Activated T-cell treated with anti-CD3 and anti-CD28 coated beads, Interleukin-2, amount 50 U/mL, for 72 hours (primary cell): ENCODE measurements around the gene NRG3. TPM values are rescaled to one million over a fixed set of nuclear protein-coding genes. Genes with fewer than 3 reads are reported as not detected.

Experiments used
- ATAC-seq, 2 donors: fragments of 150-1000 bp; cut with Tn5 transposase; replicated peaks in 1 of 2; 2 replicates each; pipeline ENCODE4 v1.10.0; 2021; ENCODE audit warnings: moderate library complexity in 2 of 2, mild to moderate bottlenecking in 1 of 2
- DNase-seq, 2 donors: peaks; one replicate each; pipeline ENCODE4 v3.0.0; 2021 to 2022; ENCODE audit warnings: mixed read lengths in 1 of 2
- H3K27ac Mint-ChIP-seq: one replicate; pipeline ENCODE4 v1.8.0; 2022; ENCODE audit warnings: mild to moderate bottlenecking, moderate library complexity, mixed read lengths
- H3K27me3 Mint-ChIP-seq: one replicate; pipeline ENCODE4 v1.8.0; 2022; ENCODE audit warnings: low read depth, mixed read lengths
- H3K36me3 Mint-ChIP-seq, 2 donors: one replicate each; pipeline ENCODE4 v1.8.0; 2022; ENCODE audit warnings: mixed read lengths in 2 of 2, mild to moderate bottlenecking in 1 of 2; ENCODE audit not compliant: insufficient read depth in 2 of 2
- H3K4me1 Mint-ChIP-seq: one replicate; pipeline ENCODE4 v1.8.0; 2022; ENCODE audit warnings: low read depth, mixed read lengths
- H3K4me3 Mint-ChIP-seq, 2 donors: one replicate each; pipeline ENCODE4 v1.8.0; 2022; ENCODE audit warnings: mild to moderate bottlenecking in 2 of 2, mixed read lengths in 2 of 2, moderate library complexity in 2 of 2
- H3K9me3 Mint-ChIP-seq, 2 donors: one replicate each; pipeline ENCODE4 v1.8.0; 2022; ENCODE audit warnings: mixed read lengths in 2 of 2
- total RNA-seq, 2 donors: library from RNA; stranded (reverse); gene quantifications; one replicate each; pipeline ENCODE4 v1.2.3, GENCODE V29; 2022

Gene NRG3
- total RNA-seq, 2 donors from 2014 or later: not detected

- Mint-ChIP-seq H3K27me3 (no peaks in the 10 kb centered on the region), H3K9me3 (peaks cover 6 to 7% of the 10 kb centered on the region in 2 donors), H3K4me1 (no peaks in the 10 kb centered on the region), H3K27ac (no peak overlapping the region), H3K36me3 (peaks cover 0 to 1% of the 10 kb centered on the region in 2 donors), H3K4me3 (no peak overlapping the region)
- ATAC-seq (no peak), DNase-seq (no peak)
Measured at GRCh38 chr10:82377608-82378007, 502.6 kb downstream of the NRG3 start.

DNA sequence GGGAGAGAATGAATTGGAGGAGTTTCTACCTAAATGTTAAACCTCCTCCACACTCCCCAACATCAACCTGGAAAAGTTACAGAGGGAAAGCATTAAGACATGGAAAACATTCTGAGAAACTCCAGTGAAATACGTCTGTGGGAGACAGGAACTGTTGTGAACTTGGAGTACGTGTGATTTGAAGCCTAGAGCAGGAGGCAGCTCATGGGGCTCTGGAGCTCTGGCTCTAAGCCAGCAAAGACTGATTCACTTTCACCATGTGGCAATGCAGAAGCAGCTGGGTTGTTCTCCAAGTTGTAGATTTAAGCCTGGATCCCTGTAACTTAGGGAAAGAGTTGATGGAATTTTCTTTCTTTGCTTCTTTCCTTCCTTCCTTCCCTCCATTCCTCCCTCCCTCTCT lies 503.2 kb downstream of the NRG3 start:
- Mint-ChIP-seq H3K27ac (no peak overlapping the region), H3K4me1 (no peaks in the 10 kb centered on the region), H3K36me3 (peaks cover 0 to 1% of the 10 kb centered on the region in 2 donors), H3K27me3 (no peaks in the 10 kb centered on the region), H3K9me3 (peaks cover 6 to 7% of the 10 kb centered on the region in 2 donors), H3K4me3 (no peak overlapping the region)
- ATAC-seq (no peak), DNase-seq (no peak)

- no peak overlapping the region for H3K27ac Mint-ChIP-seq
- H3K4me3 Mint-ChIP-seq: no peak overlapping the region
- ATAC-seq: no peak
- H3K9me3 Mint-ChIP-seq: peaks cover 0 to 3% of the 10 kb centered on the region in 2 donors
- H3K4me1 Mint-ChIP-seq: no peaks in the 10 kb centered on the region
- DNase-seq: no peak
- no peaks in the 10 kb centered on the region for H3K27me3 Mint-ChIP-seq
- H3K36me3 Mint-ChIP-seq: peaks cover 0 to 3% of the 10 kb centered on the region in 2 donors
Measured at GRCh38 chr10:82383350-82383749, 508.4 kb downstream of the NRG3 start.

GRCh38 chr10:82390866-82391658 lies 516.1 kb downstream of the NRG3 start:
- ATAC-seq (no peak), DNase-seq (no peak)
- Mint-ChIP-seq H3K27ac (no peak overlapping the region), H3K4me1 (no peaks in the 10 kb centered on the region), H3K4me3 (no peak overlapping the region), H3K9me3 (peaks cover 2 to 4% of the 10 kb centered on the region in 2 donors), H3K36me3 (peaks cover 0 to 2% of the 10 kb centered on the region in 2 donors), H3K27me3 (no peaks in the 10 kb centered on the region)

DNA sequence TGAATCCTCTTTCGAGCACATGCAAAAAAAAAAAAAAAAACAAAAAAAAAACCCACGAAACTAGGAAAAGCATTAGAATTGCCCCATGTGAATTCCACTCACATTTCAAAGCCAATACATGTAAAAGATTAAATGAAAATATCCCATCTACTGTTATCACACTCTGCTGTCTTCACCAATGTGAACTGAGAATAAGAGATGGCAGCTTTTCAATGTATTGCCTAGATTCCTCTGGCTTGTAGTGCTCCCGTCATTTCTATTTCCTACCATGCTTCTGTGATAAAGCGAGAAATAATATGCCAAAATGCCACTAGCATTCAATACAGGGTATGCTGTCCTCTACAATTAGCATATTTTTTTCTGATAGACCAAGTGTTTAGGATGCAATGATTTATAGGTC lies 517.0 kb downstream of the NRG3 start:
- no peak for ATAC-seq
- no peak for DNase-seq
- H3K36me3 Mint-ChIP-seq: peaks cover 0 to 2% of the 10 kb centered on the region in 2 donors
- H3K27me3 Mint-ChIP-seq: no peaks in the 10 kb centered on the region
- no peaks in the 10 kb centered on the region for H3K4me1 Mint-ChIP-seq
- H3K27ac Mint-ChIP-seq: no peak overlapping the region
- no peak overlapping the region for H3K4me3 Mint-ChIP-seq
- peaks cover 4 to 6% of the 10 kb centered on the region in 2 donors for H3K9me3 Mint-ChIP-seq

GRCh38 chr10:82392533-82392932 lies 517.5 kb downstream of the NRG3 start:
- Mint-ChIP-seq H3K27me3 (no peaks in the 10 kb centered on the region), H3K4me3 (no peak overlapping the region), H3K4me1 (no peaks in the 10 kb centered on the region), H3K36me3 (no peaks in the 10 kb centered on the region), H3K9me3 (peaks cover 4 to 6% of the 10 kb centered on the region in 2 donors), H3K27ac (no peak overlapping the region)
- no peak for DNase-seq
- ATAC-seq: no peak

DNA sequence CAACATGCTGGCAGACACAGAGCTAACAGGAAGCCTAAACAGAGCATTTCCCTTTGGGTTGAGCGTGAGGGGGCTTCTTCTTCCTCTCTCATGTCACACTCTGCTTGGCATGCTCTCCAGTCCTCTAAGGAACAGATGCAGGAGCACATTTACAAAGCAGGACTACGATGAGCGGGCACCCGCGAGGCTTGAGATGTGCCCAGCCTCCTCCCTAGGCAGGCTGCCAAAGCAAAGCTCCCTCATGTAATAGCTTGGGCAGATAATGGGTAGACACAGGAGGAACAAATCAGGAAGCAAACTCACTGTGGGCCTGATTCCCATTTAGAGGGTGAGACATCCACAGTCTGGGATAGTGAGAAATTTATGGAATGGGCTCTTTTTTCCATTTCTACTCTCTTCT lies 519.1 kb downstream of the NRG3 start:
- no peaks in the 10 kb centered on the region for H3K4me1 Mint-ChIP-seq
- no peak overlapping the region for H3K4me3 Mint-ChIP-seq
- ATAC-seq: no peak
- H3K9me3 Mint-ChIP-seq: peaks cover 6 to 7% of the 10 kb centered on the region in 2 donors
- no peaks in the 10 kb centered on the region for H3K36me3 Mint-ChIP-seq
- no peak overlapping the region for H3K27ac Mint-ChIP-seq
- no peak for DNase-seq
- no peaks in the 10 kb centered on the region for H3K27me3 Mint-ChIP-seq

DNA sequence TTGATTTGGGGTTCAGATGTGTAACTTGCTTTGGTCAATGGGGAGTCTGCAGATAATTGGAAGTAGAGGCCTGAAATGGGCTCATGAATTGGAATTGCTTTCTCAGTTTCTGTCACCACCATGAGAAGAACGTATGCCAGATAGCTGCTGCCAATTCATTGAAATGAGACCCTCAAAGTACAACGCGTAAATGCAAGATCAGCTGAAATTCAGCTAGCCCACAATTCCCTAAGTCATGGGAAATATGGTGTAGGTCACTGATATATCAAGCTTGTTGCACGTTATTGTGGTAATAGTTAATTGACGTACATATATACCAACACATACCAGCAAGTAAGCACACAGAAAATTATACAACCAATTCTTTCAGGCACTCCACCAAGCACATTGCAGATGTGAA lies 520.0 kb downstream of the NRG3 start:
- no peaks in the 10 kb centered on the region for H3K4me1 Mint-ChIP-seq
- peaks cover 6 to 7% of the 10 kb centered on the region in 2 donors for H3K9me3 Mint-ChIP-seq
- no peak overlapping the region for H3K27ac Mint-ChIP-seq
- no peak for DNase-seq
- ATAC-seq: no peak
- no peak overlapping the region for H3K4me3 Mint-ChIP-seq
- H3K27me3 Mint-ChIP-seq: no peaks in the 10 kb centered on the region
- H3K36me3 Mint-ChIP-seq: no peaks in the 10 kb centered on the region

DNA sequence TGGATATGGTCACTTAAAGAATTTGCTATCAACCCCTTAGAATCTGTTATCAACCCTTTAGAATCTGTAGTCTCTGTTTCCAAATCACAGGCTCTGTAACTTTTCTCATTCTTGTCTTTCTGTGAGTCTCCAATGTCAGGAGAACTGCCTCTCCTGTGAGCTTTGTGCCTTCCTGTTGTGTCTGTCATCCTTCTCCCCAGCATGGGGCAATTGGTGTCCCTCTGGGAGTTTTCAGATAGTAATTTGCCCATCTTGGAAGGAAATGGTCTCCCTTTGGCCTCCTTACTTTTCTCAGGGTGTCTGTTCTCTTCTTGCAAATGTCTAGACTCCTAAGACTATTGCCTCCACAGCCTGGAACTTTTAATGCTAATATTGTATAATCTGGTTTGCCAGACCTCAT lies 521.9 kb downstream of the NRG3 start:
- H3K4me3 Mint-ChIP-seq: no peak overlapping the region
- H3K27ac Mint-ChIP-seq: no peak overlapping the region
- H3K9me3 Mint-ChIP-seq: peaks cover 6 to 7% of the 10 kb centered on the region in 2 donors
- H3K27me3 Mint-ChIP-seq: no peaks in the 10 kb centered on the region
- H3K4me1 Mint-ChIP-seq: no peaks in the 10 kb centered on the region
- ATAC-seq: no peak
- no peak for DNase-seq
- H3K36me3 Mint-ChIP-seq: no peaks in the 10 kb centered on the region

- Mint-ChIP-seq H3K27ac (no peak overlapping the region), H3K4me1 (no peaks in the 10 kb centered on the region), H3K4me3 (no peak overlapping the region), H3K27me3 (no peaks in the 10 kb centered on the region), H3K9me3 (peaks cover 6 to 7% of the 10 kb centered on the region in 2 donors), H3K36me3 (no peaks in the 10 kb centered on the region)
- no peak for DNase-seq
- ATAC-seq: no peak
Measured at GRCh38 chr10:82397854-82398253, 522.9 kb downstream of the NRG3 start.

DNA sequence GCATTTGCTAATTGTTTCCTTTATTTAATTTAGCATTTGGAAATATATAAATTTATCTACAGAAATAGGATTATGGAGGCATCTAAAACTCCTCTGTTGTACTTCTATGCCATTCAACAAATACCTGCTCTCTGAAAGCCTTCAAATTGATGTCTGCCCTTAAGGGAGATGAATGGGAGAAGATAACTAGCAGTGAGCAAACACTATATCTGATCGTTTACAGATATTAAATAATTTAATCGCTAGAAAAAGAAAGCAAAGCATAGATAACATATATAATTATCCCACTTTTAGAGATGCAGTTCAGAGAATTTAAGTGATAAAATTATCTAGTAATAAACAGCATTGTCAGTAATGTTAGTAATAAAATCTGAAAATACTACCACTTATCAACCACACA lies 524.9 kb downstream of the NRG3 start:
- ATAC-seq: no peak
- H3K27me3 Mint-ChIP-seq: no peaks in the 10 kb centered on the region
- no peak overlapping the region for H3K4me3 Mint-ChIP-seq
- H3K9me3 Mint-ChIP-seq: peaks cover 5 to 6% of the 10 kb centered on the region in 2 donors
- no peaks in the 10 kb centered on the region for H3K36me3 Mint-ChIP-seq
- H3K27ac Mint-ChIP-seq: no peak overlapping the region
- no peak for DNase-seq
- H3K4me1 Mint-ChIP-seq: no peaks in the 10 kb centered on the region

DNA sequence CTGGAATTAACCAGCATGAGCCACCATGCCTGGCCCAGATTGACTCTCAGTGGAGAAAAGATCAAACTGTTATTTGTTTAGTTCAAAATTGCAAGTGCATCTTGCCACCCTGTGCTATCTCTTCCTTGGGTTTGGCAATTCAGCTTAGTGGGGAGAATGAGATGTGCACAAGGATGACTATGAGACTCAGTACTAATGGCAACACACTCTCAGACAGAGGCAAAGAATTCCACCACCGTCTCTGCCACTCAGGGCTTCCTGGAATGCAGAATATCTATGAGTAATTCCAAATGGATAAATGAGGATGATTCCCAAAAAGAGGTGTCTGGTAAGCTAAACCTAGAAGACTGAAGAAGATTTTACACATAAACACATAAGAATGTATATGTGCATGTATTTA lies 525.8 kb downstream of the NRG3 start:
- DNase-seq: no peak
- no peak overlapping the region for H3K27ac Mint-ChIP-seq

GRCh38 chr10:82402906-82403401 lies 528.0 kb downstream of the NRG3 start:
- no peak for ATAC-seq
- no peak overlapping the region for H3K4me3 Mint-ChIP-seq
- H3K36me3 Mint-ChIP-seq: no peaks in the 10 kb centered on the region
- DNase-seq: no peak
- no peak overlapping the region for H3K27ac Mint-ChIP-seq
- no peaks in the 10 kb centered on the region for H3K27me3 Mint-ChIP-seq
- H3K4me1 Mint-ChIP-seq: no peaks in the 10 kb centered on the region
- peaks cover 3 to 4% of the 10 kb centered on the region in 2 donors for H3K9me3 Mint-ChIP-seq

More for the DNA sequence above, 525.8 kb downstream of the NRG3 start:
- Mint-ChIP-seq H3K36me3 (no peaks in the 10 kb centered on the region), H3K4me3 (no peak overlapping the region), H3K4me1 (no peaks in the 10 kb centered on the region), H3K9me3 (peaks cover 3 to 6% of the 10 kb centered on the region in 2 donors), H3K27me3 (no peaks in the 10 kb centered on the region)
- no peak for ATAC-seq

DNA sequence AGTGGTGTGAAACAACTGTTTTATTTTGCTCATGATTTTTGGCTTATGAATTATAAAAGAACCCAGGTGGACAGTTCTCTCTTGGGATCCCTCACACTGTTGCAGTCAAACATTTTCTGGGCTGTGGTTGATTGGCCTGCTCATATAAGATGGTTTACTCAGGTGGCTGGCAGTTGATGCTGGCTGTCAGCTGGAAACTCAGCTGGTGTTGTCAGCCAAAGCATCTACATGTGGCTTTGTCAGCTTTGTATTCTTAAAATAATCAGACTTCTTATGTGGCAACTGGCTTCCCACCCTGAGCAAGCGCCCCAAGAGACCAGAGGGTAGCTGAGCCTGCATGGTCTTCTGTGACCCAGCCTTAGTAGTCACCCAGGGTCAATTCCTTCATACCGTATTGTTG lies 534.7 kb downstream of the NRG3 start:
- Mint-ChIP-seq H3K4me3 (no peak overlapping the region), H3K36me3 (no peaks in the 10 kb centered on the region), H3K4me1 (no peaks in the 10 kb centered on the region), H3K27me3 (no peaks in the 10 kb centered on the region), H3K27ac (no peak overlapping the region), H3K9me3 (peaks cover 4% of the 10 kb centered on the region in 2 donors)
- no peak for ATAC-seq
- DNase-seq: no peak
